Measurements from ENCODE around the gene LITAFD.

The LITAFD gene

DNA sequence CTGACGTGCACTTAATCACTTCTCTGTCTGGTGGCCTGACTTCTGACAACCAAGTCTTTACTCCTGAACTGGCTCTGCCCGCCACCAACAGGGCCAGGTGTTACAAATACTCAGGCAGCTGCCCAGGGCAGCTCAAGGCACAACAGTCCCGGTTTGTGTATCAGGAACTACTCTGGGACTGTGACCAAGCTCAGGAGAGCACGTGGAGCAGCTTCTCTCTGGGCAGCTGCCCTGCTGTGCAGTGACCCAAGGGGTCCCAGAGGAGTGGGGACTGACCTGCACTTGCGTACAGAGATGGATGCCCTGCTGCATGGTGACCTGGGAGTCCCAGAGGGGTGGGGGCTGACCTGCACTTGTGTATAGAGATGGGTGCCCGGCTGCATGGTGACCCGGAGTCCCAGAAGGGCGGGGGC, 21.9 kb downstream of the LITAFD start:
- no peak overlapping the region for H3K27ac ChIP-seq (ENCODE audit: low read depth, low read length)
- peaks cover 2% of the 10 kb centered on the region for H3K4me1 ChIP-seq (ENCODE audit: control insufficient read depth, low read depth, low read length)
- H4K5ac ChIP-seq (ENCODE audit: low read length): no peak overlapping the region
- no peaks in the 10 kb centered on the region for H3K79me1 ChIP-seq (ENCODE audit: low read length)
- H2BK120ac ChIP-seq (ENCODE audit: low read depth, low read length): no peak overlapping the region
- WGBS (ENCODE audit: extremely low coverage, insufficient coverage, low lambda C conversion rate): no CpG with 5 or more reads among the region's 8 CpGs
- no peaks in the 10 kb centered on the region for H3K27me3 ChIP-seq (ENCODE audit: insufficient read depth, low read length, poor library complexity)
- H3K18ac ChIP-seq (ENCODE audit: low read length): no peak overlapping the region
- no peak overlapping the region for H3K56ac ChIP-seq (ENCODE audit: low read length)
- no peak overlapping the region for H4K8ac ChIP-seq (ENCODE audit: low read depth, low read length)
- no peak overlapping the region for H2AK5ac ChIP-seq (ENCODE audit: low read length)
- no peak for DNase-seq
- H3K79me2 ChIP-seq (ENCODE audit: control insufficient read depth, insufficient read depth, low read length): no peaks in the 10 kb centered on the region
- no peak overlapping the region for H3K4ac ChIP-seq (ENCODE audit: low read depth, low read length)
- H3K23ac ChIP-seq (ENCODE audit: low read length): no peak overlapping the region
- H3K4me3 ChIP-seq (ENCODE audit: low read length): no peak overlapping the region
- H2BK15ac ChIP-seq (replicated peaks; ENCODE audit: low read depth): no peak overlapping the region
- no peak overlapping the region for H3K9ac ChIP-seq (ENCODE audit: low read length)
- H2BK5ac ChIP-seq (ENCODE audit: low read length): no peak overlapping the region
- peaks cover 23% of the 10 kb centered on the region for H3K36me3 ChIP-seq (ENCODE audit: control insufficient read depth, insufficient read depth, low read length)
- no peak overlapping the region for H3K4me2 ChIP-seq (ENCODE audit: low read length)

DNA sequence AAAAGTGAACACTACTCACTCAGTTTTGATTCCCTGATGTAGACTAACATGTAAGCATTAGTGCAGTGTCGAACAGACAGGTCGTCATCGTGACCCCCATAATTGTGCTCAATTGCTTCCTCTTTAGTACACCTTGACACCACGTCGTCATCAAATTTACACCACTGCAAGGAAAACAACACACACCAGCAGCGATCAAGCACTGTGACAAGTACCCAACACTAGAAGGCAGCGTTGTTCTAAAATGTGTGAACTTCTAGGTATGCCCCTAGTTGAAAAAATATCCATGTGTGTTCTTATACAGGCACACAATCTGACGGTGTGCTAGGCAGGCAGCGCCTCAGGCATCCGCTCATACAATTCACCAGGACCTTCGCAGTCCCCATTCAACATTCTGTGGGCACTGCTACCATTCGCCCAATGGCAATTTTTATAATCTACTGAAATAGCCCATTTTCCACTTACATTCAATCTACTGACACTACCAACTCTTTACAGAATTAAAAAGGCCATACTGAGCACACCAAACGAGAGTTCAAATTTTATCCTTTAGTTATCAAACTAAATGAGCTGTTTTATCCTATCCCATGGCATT, 23.1 kb downstream of the LITAFD start:
- no peaks in the 10 kb centered on the region for H3K27me3 ChIP-seq (ENCODE audit: insufficient read depth, low read length, poor library complexity)
- no CpG with 5 or more reads among the region's 13 CpGs for WGBS (ENCODE audit: extremely low coverage, insufficient coverage, low lambda C conversion rate)
- no peak overlapping the region for H3K56ac ChIP-seq (ENCODE audit: low read length)
- no peak overlapping the region for H3K23ac ChIP-seq (ENCODE audit: low read length)
- no peaks in the 10 kb centered on the region for H3K79me2 ChIP-seq (ENCODE audit: control insufficient read depth, insufficient read depth, low read length)
- no peak overlapping the region for H4K5ac ChIP-seq (ENCODE audit: low read length)
- H3K4ac ChIP-seq (ENCODE audit: low read depth, low read length): no peak overlapping the region
- H3K4me3 ChIP-seq (ENCODE audit: low read length): no peak overlapping the region
- H2BK120ac ChIP-seq (ENCODE audit: low read depth, low read length): no peak overlapping the region
- H3K9ac ChIP-seq (ENCODE audit: low read length): no peak overlapping the region
- DNase-seq: peak; percentile 70
- H2BK5ac ChIP-seq (ENCODE audit: low read length): no peak overlapping the region
- H2BK15ac ChIP-seq (replicated peaks; ENCODE audit: low read depth): no peak overlapping the region
- peaks cover under 1% of the 10 kb centered on the region for H3K79me1 ChIP-seq (ENCODE audit: low read length)
- H3K4me2 ChIP-seq (ENCODE audit: low read length): no peak overlapping the region
- H4K8ac ChIP-seq (ENCODE audit: low read depth, low read length): no peak overlapping the region
- H3K18ac ChIP-seq (ENCODE audit: low read length): no peak overlapping the region
- H3K4me1 ChIP-seq (ENCODE audit: control insufficient read depth, low read depth, low read length): peaks cover 6% of the 10 kb centered on the region
- H3K36me3 ChIP-seq (ENCODE audit: control insufficient read depth, insufficient read depth, low read length): peaks cover 20% of the 10 kb centered on the region
- no peak overlapping the region for H3K27ac ChIP-seq (ENCODE audit: low read depth, low read length)
- no peak overlapping the region for H2AK5ac ChIP-seq (ENCODE audit: low read length)

DNA sequence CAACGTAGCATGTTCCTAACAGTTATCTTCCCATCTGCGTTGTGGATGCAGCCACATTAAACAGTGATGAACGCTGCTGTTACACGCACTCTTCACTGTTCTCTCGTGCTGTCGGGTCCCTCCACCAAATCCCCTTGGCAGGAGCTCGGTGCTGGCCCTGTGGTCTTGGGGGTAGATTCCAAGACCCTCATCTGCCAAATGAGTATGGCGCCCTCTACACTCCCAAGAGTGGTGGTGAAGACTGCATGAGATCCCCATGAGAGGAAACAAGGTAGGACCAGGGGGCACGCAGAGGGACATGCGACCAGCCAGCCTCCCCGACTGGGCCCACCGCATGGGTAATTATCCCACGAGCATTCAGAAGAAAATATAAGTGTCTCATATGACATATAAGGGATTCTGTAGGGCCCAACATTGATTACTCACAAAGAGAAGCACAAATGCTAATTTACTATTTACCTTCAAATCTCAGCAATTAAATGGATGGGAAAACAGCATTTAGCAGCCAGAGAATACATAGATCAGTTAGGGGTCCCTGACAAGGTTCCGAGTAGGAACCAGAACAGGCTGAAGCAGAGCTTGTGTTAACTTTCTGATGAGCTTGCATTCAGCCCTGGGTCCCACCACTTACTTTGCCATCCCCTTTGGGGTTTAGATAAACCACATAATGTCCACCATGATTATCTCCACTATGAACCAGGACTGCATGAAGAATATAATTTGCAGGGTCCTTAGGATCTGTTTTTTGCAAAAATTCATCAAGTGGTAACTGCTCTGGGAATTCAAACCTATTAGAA, 23.8 kb downstream of the LITAFD start:
- Histone ChIP-seq H3K36me3 (ENCODE audit: control insufficient read depth, insufficient read depth, low read length) (peaks cover 20% of the 10 kb centered on the region), H3K4me3 (ENCODE audit: low read length) (no peak overlapping the region), H3K27me3 (ENCODE audit: insufficient read depth, low read length, poor library complexity) (no peaks in the 10 kb centered on the region), H3K56ac (ENCODE audit: low read length) (no peak overlapping the region), H4K5ac (ENCODE audit: low read length) (no peak overlapping the region), H3K4ac (ENCODE audit: low read depth, low read length) (no peak overlapping the region), H4K8ac (ENCODE audit: low read depth, low read length) (no peak overlapping the region), H3K4me1 (ENCODE audit: control insufficient read depth, low read depth, low read length) (peaks cover 6% of the 10 kb centered on the region), H3K18ac (ENCODE audit: low read length) (no peak overlapping the region), H2BK15ac (replicated peaks; ENCODE audit: low read depth) (no peak overlapping the region), H3K23ac (ENCODE audit: low read length) (no peak overlapping the region), H3K79me1 (ENCODE audit: low read length) (peaks cover 3% of the 10 kb centered on the region), H3K9ac (ENCODE audit: low read length) (no peak overlapping the region), H2AK5ac (ENCODE audit: low read length) (no peak overlapping the region), H2BK120ac (ENCODE audit: low read depth, low read length) (no peak overlapping the region), H3K4me2 (ENCODE audit: low read length) (no peak overlapping the region), H3K27ac (ENCODE audit: low read depth, low read length) (no peak overlapping the region), H2BK5ac (ENCODE audit: low read length) (no peak overlapping the region), H3K79me2 (ENCODE audit: control insufficient read depth, insufficient read depth, low read length) (peaks cover 2% of the 10 kb centered on the region)
- DNase-seq: peak; percentile 64
- WGBS (ENCODE audit: extremely low coverage, insufficient coverage, low lambda C conversion rate): no CpG with 5 or more reads among the region's 14 CpGs

DNA sequence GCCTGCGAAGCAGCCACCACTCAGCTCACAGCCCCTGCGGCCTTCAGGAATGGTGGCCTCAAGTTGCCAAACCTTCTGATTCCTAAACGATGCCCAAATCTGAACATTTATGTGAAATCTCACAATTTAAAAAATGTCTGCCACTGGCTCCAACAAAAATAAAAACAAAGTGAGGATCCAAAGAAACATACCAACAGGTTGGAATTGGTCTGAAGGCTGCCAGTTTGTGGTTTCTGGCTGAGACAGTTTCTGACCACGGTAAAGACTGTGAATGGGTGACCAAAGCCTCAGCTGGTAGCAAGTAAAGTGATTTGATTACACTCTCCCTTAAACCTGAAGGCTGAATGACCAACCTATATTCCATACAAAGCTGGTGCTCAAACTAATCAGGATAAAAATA, 24.9 kb downstream of the LITAFD start:
- H3K27ac ChIP-seq (ENCODE audit: low read depth, low read length): no peak overlapping the region
- H3K18ac ChIP-seq (ENCODE audit: low read length): no peak overlapping the region
- H3K79me2 ChIP-seq (ENCODE audit: control insufficient read depth, insufficient read depth, low read length): peaks cover 2% of the 10 kb centered on the region
- no peak overlapping the region for H4K5ac ChIP-seq (ENCODE audit: low read length)
- H3K4me3 ChIP-seq (ENCODE audit: low read length): no peak overlapping the region
- H3K4me2 ChIP-seq (ENCODE audit: low read length): no peak overlapping the region
- peaks cover 10% of the 10 kb centered on the region for H3K4me1 ChIP-seq (ENCODE audit: control insufficient read depth, low read depth, low read length)
- peaks cover 14% of the 10 kb centered on the region for H3K36me3 ChIP-seq (ENCODE audit: control insufficient read depth, insufficient read depth, low read length)
- H3K56ac ChIP-seq (ENCODE audit: low read length): no peak overlapping the region
- WGBS (ENCODE audit: extremely low coverage, insufficient coverage, low lambda C conversion rate): no CpG with 5 or more reads among the region's 4 CpGs
- H3K79me1 ChIP-seq (ENCODE audit: low read length): peaks cover 11% of the 10 kb centered on the region
- no peaks in the 10 kb centered on the region for H3K27me3 ChIP-seq (ENCODE audit: insufficient read depth, low read length, poor library complexity)
- DNase-seq: no peak
- H3K4ac ChIP-seq (ENCODE audit: low read depth, low read length): no peak overlapping the region
- no peak overlapping the region for H2BK15ac ChIP-seq (replicated peaks; ENCODE audit: low read depth)
- no peak overlapping the region for H2BK5ac ChIP-seq (ENCODE audit: low read length)
- no peak overlapping the region for H3K9ac ChIP-seq (ENCODE audit: low read length)
- H2AK5ac ChIP-seq (ENCODE audit: low read length): no peak overlapping the region
- H3K23ac ChIP-seq (ENCODE audit: low read length): no peak overlapping the region
- H2BK120ac ChIP-seq (ENCODE audit: low read depth, low read length): no peak overlapping the region
- H4K8ac ChIP-seq (ENCODE audit: low read depth, low read length): no peak overlapping the region

DNA sequence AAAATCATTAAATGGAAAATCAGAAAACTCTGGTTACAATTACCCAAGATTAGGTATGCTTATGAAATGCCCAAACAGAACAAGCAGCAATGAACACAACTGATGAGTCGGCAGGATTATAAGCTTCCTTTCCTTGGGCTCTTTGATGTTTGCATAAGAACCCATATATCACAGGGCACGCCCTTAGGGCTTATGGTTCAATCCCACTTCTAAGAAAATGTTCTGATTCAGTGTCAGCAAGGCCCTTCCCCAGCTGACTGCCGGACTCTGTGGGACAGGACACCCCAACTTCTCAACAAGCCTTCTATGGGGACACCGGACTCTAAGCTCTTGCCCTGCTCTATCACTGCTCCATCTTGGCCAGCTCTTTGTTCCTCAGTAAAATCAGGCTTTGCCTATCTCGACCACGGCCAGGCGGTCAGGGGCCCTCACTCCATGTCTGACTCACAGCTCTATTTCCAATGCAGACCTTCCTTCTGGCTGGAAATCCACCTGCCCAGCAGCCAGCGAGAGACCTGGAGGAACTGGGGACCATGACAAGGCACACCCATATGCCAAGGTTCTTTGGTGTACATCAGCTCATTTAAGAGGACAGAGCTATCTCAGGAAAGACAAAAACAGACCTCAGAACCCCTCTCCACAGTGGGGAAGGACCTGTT, 26.8 kb downstream of the LITAFD start:
- Histone ChIP-seq H3K27ac (ENCODE audit: low read depth, low read length) (no peak overlapping the region), H3K23ac (ENCODE audit: low read length) (no peak overlapping the region), H3K56ac (ENCODE audit: low read length) (no peak overlapping the region), H3K79me2 (ENCODE audit: control insufficient read depth, insufficient read depth, low read length) (peaks cover 2% of the 10 kb centered on the region), H3K4me3 (ENCODE audit: low read length) (no peak overlapping the region), H3K18ac (ENCODE audit: low read length) (no peak overlapping the region), H2BK120ac (ENCODE audit: low read depth, low read length) (no peak overlapping the region), H3K4me1 (ENCODE audit: control insufficient read depth, low read depth, low read length) (peaks cover 10% of the 10 kb centered on the region), H2BK15ac (replicated peaks; ENCODE audit: low read depth) (no peak overlapping the region), H2BK5ac (ENCODE audit: low read length) (no peak overlapping the region), H3K4ac (ENCODE audit: low read depth, low read length) (no peak overlapping the region), H4K5ac (ENCODE audit: low read length) (no peak overlapping the region), H3K36me3 (ENCODE audit: control insufficient read depth, insufficient read depth, low read length) (peaks cover 7% of the 10 kb centered on the region), H3K4me2 (ENCODE audit: low read length) (no peak overlapping the region), H3K79me1 (ENCODE audit: low read length) (peaks cover 11% of the 10 kb centered on the region), H3K9ac (ENCODE audit: low read length) (no peak overlapping the region), H2AK5ac (ENCODE audit: low read length) (no peak overlapping the region), H3K27me3 (ENCODE audit: insufficient read depth, low read length, poor library complexity) (no peaks in the 10 kb centered on the region), H4K8ac (ENCODE audit: low read depth, low read length) (no peak overlapping the region)
- no peak for DNase-seq
- no CpG with 5 or more reads among the region's 8 CpGs for WGBS (ENCODE audit: extremely low coverage, insufficient coverage, low lambda C conversion rate)

All from mesendoderm (in vitro differentiated cells).